Upper lobe of left lung (tissue), 6 donors: Measurements from ENCODE around the gene ASIC2. TPM values are rescaled to one million over a fixed set of nuclear protein-coding genes. Genes with fewer than 3 reads are reported as not detected.

Source experiments
- ATAC-seq, 2 donors: fragments of 200-7000 bp; cut with Tn5 transposase; one replicate each; pipeline ENCODE4 v1.9.1; 2022; ENCODE audit warnings: mild to moderate bottlenecking in 2 of 2, moderate library complexity in 2 of 2; ENCODE audit not compliant: low FRiP score in 2 of 2
- DNase-seq, 2 donors: peaks; one replicate each; pipeline ENCODE4 v3.0.0-alpha.2; 2019 to 2020
- H3K27ac ChIP-seq, 4 donors: fragments of 200-600 bp; sonication (generic); one replicate each; pipeline ENCODE4 v1.5.1; 2016 to 2019
- H3K27me3 ChIP-seq, 4 donors: fragments of 200-600 bp; sonication (generic); one replicate each; pipeline ENCODE4 v1.5.1; 2017 to 2019
- H3K36me3 ChIP-seq, 4 donors: fragments of 200-600 bp; sonication (generic); one replicate each; pipeline ENCODE4 v1.5.1; 2016 to 2019
- H3K4me1 ChIP-seq, 4 donors: fragments of 200-600 bp; sonication (generic); one replicate each; pipeline ENCODE4 v1.5.1; 2018 to 2019
- H3K4me3 ChIP-seq, 4 donors: fragments of 200-600 bp; sonication (generic); one replicate each; pipeline ENCODE4 v1.5.1; 2017 to 2019; ENCODE audit warnings: mild to moderate bottlenecking in 2 of 4, moderate library complexity in 1 of 4
- H3K9me3 ChIP-seq, 4 donors: fragments of 200-600 bp; sonication (generic); one replicate each; pipeline ENCODE4 v1.5.1; 2018 to 2019
- EP300 ChIP-seq, 4 donors: sonication (generic); formaldehyde crosslinking; IDR thresholded peaks; one replicate each; pipeline ENCODE4 v1.5.1; 2017; ENCODE audit warnings: antibody characterized with exemption in 4 of 4, control low read depth in 2 of 4
- POLR2A ChIP-seq, 4 donors: fragments of 450-650 bp; IDR thresholded peaks; one replicate each; pipeline ENCODE4 v1.5.1; 2016 to 2017; ENCODE audit warnings: antibody characterized with exemption in 4 of 4, mild to moderate bottlenecking in 2 of 4
- POLR2AphosphoS5 ChIP-seq, 2 donors: sonication (generic); formaldehyde crosslinking; IDR thresholded peaks; one replicate each; pipeline ENCODE4 v1.5.1; 2017; ENCODE audit warnings: antibody characterized with exemption in 2 of 2
- WGBS, 2 donors: methylation state at CpG; one replicate each; pipeline ENCODE4 v1.1.5; 2017 to 2018; 5-methylcytosine and 5-hydroxymethylcytosine counted together
- total RNA-seq, 6 donors: library from RNA; depleted of rRNA in 4 of 6; stranded (reverse); fragments of >200 nt in 4 of 6; gene quantifications; one replicate each; pipeline versions ENCODE4 v1.1.0 to v1.2.1, GENCODE V29; 2016 to 2021
- TF ChIP-seq, protein P1 (sequence below), 6 experiments: fragments of 450-650 bp in 4 of 6; fragments of 200-600 bp in 2 of 6; sonication (generic) in 2 of 6; IDR thresholded peaks; one replicate each; pipeline ENCODE4 v1.5.1; 2016 to 2019; ENCODE audit warnings: antibody characterized with exemption in 6 of 6
- donor health status: DM: no; HTN: no; CAD: no; lungs with moderate emphysema.
- donor health status: DM: no; HTN: yes; CAD: no; lungs with severe emphysema.

The ASIC2 gene
- total RNA-seq, 6 donors from 2014 or later = 0.17 TPM; not detected in 5

DNA sequence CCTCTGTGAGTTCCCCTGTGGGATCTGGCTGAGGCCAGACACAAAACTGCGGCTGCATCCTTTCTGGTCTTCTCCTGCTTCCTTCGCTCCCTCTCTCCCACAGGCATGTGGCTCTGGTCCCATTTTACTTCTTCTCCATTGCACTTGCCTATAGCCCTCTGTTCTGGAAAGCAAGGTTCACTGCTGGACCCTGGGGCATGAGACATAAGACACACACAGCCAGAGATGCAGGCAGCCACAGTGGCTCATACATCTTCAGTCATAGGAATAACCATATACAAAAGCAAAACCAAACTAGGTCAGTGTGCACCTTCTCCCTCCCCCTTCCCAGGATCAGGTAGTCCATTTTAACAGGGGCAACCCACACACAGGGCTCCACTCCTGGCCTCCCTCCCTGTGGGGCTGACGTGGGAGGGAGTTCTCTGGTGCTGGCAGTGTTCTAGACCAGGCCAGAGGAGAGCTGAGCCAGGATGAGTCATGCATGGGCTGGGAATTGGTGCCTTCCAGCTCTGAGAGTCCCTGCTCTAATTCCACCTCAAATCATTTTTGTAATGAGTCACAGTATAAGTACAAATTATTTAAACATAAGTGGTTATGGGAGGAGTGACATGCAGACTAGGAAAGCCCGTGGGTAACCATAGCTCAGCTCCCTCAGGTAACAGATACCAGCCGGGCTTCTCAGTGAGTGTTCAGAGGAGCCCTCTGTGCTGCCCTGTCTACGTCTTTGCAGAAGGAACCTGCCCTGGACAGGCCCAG, 58.0 kb downstream of the ASIC2 start:
- peak; percentile 83 to 92 for ATAC-seq
- Histone ChIP-seq H3K36me3 (no peaks in the 10 kb centered on the region), H3K27ac (no peak overlapping the region), H3K4me3 (no peak overlapping the region), H3K4me1 (peaks cover 0 to 4% (median 0%) of the 10 kb centered on the region in 4 donors), H3K27me3 (no peaks in the 10 kb centered on the region), H3K9me3 (no peaks in the 10 kb centered on the region)
- TF ChIP-seq POLR2A (IDR thresholded peaks at IDR 0.05) (no peak), EP300 (IDR thresholded peaks at IDR 0.05) (no peak), POLR2AphosphoS5 (IDR thresholded peaks at IDR 0.05) (no peak)
- TF ChIP-seq, protein P1, sequence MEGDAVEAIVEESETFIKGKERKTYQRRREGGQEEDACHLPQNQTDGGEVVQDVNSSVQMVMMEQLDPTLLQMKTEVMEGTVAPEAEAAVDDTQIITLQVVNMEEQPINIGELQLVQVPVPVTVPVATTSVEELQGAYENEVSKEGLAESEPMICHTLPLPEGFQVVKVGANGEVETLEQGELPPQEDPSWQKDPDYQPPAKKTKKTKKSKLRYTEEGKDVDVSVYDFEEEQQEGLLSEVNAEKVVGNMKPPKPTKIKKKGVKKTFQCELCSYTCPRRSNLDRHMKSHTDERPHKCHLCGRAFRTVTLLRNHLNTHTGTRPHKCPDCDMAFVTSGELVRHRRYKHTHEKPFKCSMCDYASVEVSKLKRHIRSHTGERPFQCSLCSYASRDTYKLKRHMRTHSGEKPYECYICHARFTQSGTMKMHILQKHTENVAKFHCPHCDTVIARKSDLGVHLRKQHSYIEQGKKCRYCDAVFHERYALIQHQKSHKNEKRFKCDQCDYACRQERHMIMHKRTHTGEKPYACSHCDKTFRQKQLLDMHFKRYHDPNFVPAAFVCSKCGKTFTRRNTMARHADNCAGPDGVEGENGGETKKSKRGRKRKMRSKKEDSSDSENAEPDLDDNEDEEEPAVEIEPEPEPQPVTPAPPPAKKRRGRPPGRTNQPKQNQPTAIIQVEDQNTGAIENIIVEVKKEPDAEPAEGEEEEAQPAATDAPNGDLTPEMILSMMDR (IDR thresholded peaks at IDR 0.05) = no peak
- peak in 1 of 2 donors; percentile 48 for DNase-seq
- 71 to 78% methylated on average over 5 to 6 of the region's 6 CpGs for WGBS, 2 donors

DNA sequence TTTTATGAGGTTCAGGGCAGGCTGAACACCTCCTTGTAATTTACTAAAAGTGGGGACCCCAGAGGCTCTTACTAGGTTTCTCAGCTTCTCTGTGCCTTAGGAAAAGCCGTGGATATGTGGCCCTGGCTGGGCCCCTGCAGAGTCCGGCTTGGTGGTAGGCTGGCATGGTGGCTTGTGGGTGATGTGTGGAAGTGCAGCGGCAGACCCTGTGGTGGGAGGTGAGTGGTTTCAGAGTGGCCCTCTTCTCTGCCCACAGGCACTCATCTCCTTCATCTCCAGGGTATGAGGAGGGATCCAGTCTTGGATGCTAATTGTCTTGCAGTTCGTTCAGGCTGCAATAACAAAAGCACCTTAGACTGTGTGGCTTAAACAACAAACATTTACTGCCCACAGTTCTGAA, 58.9 kb downstream of the ASIC2 start:
- peaks cover 0 to 4% (median 0%) of the 10 kb centered on the region in 4 donors for H3K4me1 ChIP-seq
- TF ChIP-seq, protein P1 (IDR thresholded peaks at IDR 0.05) = no peak
- TF ChIP-seq POLR2A (IDR thresholded peaks at IDR 0.05) (no peak), EP300 (IDR thresholded peaks at IDR 0.05) (no peak), POLR2AphosphoS5 (IDR thresholded peaks at IDR 0.05) (no peak)
- no peak overlapping the region for H3K4me3 ChIP-seq
- no peaks in the 10 kb centered on the region for H3K9me3 ChIP-seq
- DNase-seq = no peak
- no peak overlapping the region for H3K27ac ChIP-seq
- 84 to 85% methylated on average over 3 to 4 of the region's 4 CpGs for WGBS, 2 donors
- no peaks in the 10 kb centered on the region for H3K27me3 ChIP-seq
- no peak for ATAC-seq
- no peaks in the 10 kb centered on the region for H3K36me3 ChIP-seq

DNA sequence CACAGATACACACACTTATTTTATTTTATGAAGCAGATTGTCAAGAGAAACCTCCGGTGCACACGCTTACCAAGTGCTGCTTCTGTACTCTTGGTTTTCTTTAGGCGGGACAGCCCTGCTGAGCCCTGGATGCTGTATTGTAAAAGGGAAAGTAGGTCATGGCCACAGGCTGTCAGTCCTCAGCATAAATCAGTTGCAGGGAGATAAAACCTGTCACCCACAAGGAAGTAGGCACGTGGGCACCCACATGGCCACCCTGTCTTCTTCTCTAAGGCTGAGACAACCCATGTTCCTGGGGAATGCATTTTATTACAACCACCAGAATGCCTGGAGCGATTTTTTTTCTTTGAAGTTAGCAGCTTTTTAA, 59.3 kb downstream of the ASIC2 start:
- TF ChIP-seq EP300 (IDR thresholded peaks at IDR 0.05) (no peak), POLR2AphosphoS5 (IDR thresholded peaks at IDR 0.05) (no peak), POLR2A (IDR thresholded peaks at IDR 0.05) (no peak)
- TF ChIP-seq, protein P1 (IDR thresholded peaks at IDR 0.05) = no peak
- peak in 1 of 2 donors; percentile 12 for ATAC-seq
- WGBS, 2 donors = 66 to 68% methylated on average over 5 of the region's 5 CpGs

DNA sequence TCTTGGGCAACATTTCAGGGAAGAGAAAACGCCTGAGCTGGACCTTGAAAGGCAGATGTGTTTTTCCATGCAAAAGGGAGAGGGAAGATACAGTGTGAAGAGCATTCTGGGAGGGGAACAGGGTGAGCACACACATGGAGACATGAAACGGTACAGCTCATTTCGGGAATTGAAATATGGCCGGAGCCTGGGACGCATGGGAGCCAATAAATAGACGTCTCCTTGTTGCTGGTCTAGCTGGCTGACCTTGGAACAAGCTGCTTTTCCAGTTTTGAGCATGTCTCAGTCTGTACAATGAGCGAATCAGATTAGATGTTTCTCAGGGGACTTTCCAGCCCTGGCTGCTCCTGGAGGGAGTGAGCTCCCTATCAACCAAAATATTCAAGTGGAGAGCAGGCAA, 63.6 kb downstream of the ASIC2 start:
- no peaks in the 10 kb centered on the region for H3K9me3 ChIP-seq
- no peaks in the 10 kb centered on the region for H3K36me3 ChIP-seq
- no peak for ATAC-seq
- no peak for DNase-seq
- no peak overlapping the region for H3K4me3 ChIP-seq
- H3K27ac ChIP-seq = no peak overlapping the region
- no peak for TF ChIP-seq EP300 (IDR thresholded peaks at IDR 0.05)
- no peak for TF ChIP-seq POLR2A (IDR thresholded peaks at IDR 0.05)
- no peak for TF ChIP-seq POLR2AphosphoS5 (IDR thresholded peaks at IDR 0.05)
- TF ChIP-seq, protein P1 (IDR thresholded peaks at IDR 0.05) = no peak
- WGBS, 2 donors = 80 to 83% methylated on average over 6 to 7 of the region's 7 CpGs
- H3K27me3 ChIP-seq = no peaks in the 10 kb centered on the region
- no peaks in the 10 kb centered on the region for H3K4me1 ChIP-seq

More for the DNA sequence above, 59.3 kb downstream of the ASIC2 start:
- Histone ChIP-seq H3K4me3 (no peak overlapping the region), H3K36me3 (no peaks in the 10 kb centered on the region), H3K27ac (no peak overlapping the region), H3K9me3 (no peaks in the 10 kb centered on the region), H3K4me1 (peaks cover 0 to 4% (median 0%) of the 10 kb centered on the region in 4 donors), H3K27me3 (no peaks in the 10 kb centered on the region)
- DNase-seq = no peak

DNA sequence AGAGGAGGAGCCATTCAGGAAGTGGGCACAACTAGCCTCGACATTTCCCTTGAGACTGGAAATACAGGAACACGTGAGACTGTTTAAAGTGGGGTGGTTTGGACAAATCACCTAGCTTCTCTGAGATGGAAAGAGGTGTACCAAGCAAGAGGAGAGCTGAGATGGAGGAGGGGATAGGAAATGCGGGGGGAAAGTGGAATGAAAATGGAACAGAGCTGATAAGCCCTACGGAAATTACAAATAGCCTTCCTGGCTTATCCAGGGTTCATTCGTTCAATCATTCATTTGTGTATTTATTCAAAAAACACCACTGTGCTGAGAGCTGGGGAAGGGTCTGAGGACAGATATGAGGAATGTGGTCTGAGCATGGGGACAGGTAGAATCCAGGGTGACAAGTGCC, 64.1 kb downstream of the ASIC2 start:
- no peak for ATAC-seq
- DNase-seq = no peak
- H3K4me1 ChIP-seq = no peaks in the 10 kb centered on the region
- no peak overlapping the region for H3K4me3 ChIP-seq
- H3K9me3 ChIP-seq = no peaks in the 10 kb centered on the region
- TF ChIP-seq EP300 (IDR thresholded peaks at IDR 0.05) (no peak), POLR2AphosphoS5 (IDR thresholded peaks at IDR 0.05) (no peak), POLR2A (IDR thresholded peaks at IDR 0.05) (no peak)
- TF ChIP-seq, protein P1 (IDR thresholded peaks at IDR 0.05) = no peak
- H3K36me3 ChIP-seq = no peaks in the 10 kb centered on the region
- 37 to 46% methylated on average over 5 of the region's 5 CpGs for WGBS, 2 donors
- H3K27ac ChIP-seq = no peak overlapping the region
- no peaks in the 10 kb centered on the region for H3K27me3 ChIP-seq
